GM18526 (cell line): Measurements from ENCODE around the gene QRICH2.

Experiments used
- POLR2A ChIP-seq: IDR thresholded peaks from 3 replicates; pipeline ENCODE4 v1.6.1; 2011; ENCODE audit not compliant: insufficient read length; ENCODE audit errors: extremely low read depth

QRICH2 gene

GRCh38 chr17:76293106-76293505 lies 15.0 kb downstream of the QRICH2 start:
- TF ChIP-seq POLR2A: no peak

- no peak for TF ChIP-seq POLR2A
Measured at GRCh38 chr17:76292567-76292966, 15.5 kb downstream of the QRICH2 start.

GRCh38 chr17:76281573-76282371 lies 26.3 kb downstream of the QRICH2 start:
- no peak for TF ChIP-seq POLR2A

GRCh38 chr17:76280650-76281049 lies 27.4 kb downstream of the QRICH2 start:
- no peak for TF ChIP-seq POLR2A

- TF ChIP-seq POLR2A: no peak
Measured at GRCh38 chr17:76279742-76280287, 28.3 kb downstream of the QRICH2 start.

GRCh38 chr17:76278952-76279741 lies 28.9 kb downstream of the QRICH2 start:
- no peak for TF ChIP-seq POLR2A

- no peak for TF ChIP-seq POLR2A
Measured at GRCh38 chr17:76278268-76278908, 29.7 kb downstream of the QRICH2 start.

GRCh38 chr17:76277300-76278267 lies 30.5 kb downstream of the QRICH2 start:
- TF ChIP-seq POLR2A: no peak

- TF ChIP-seq POLR2A: no peak
Measured at GRCh38 chr17:76276461-76277299, 31.4 kb downstream of the QRICH2 start.

- TF ChIP-seq POLR2A: peak; percentile 10
Measured at GRCh38 chr17:76276069-76276431, 32.0 kb downstream of the QRICH2 start.

- no peak for TF ChIP-seq POLR2A
Measured at GRCh38 chr17:76275382-76276068, 32.6 kb downstream of the QRICH2 start.

- TF ChIP-seq POLR2A: no peak
Measured at GRCh38 chr17:76274112-76274956, 33.7 kb downstream of the QRICH2 start.
